Measurements from ENCODE around the gene SERAC1. TPM values are rescaled to one million over a fixed set of nuclear protein-coding genes. Genes with fewer than 3 reads are reported as not detected.

SERAC1 gene
- total and polyA plus RNA-seq, 2 donors from 2014 or later: 5.8 to 6.7 TPM

- Histone ChIP-seq H3K4me3 (ENCODE audit: low read length in 3 of 3) (no peak overlapping the region), H3K9ac (ENCODE audit: low read length in 3 of 3) (no peak overlapping the region), H3K27ac (ENCODE audit: low read depth in 2 of 2, low read length in 2 of 2) (no peak overlapping the region), H3K27me3 (ENCODE audit: control insufficient read depth, insufficient read depth, low read length) (no peaks in the 10 kb centered on the region), H3K36me3 (ENCODE audit: control insufficient read depth in 2 of 3, insufficient read depth in 3 of 3, low read length in 3 of 3) (peaks cover 0 to 7% (median 3%) of the 10 kb centered on the region in 3 donors), H3K4me1 (ENCODE audit: control insufficient read depth in 2 of 3, insufficient read depth in 2 of 3, low read depth in 1 of 3, low read length in 3 of 3) (no peaks in the 10 kb centered on the region), H3K9me3 (ENCODE audit: control insufficient read depth in 2 of 3, insufficient read depth in 1 of 3, low read length in 3 of 3) (no peaks in the 10 kb centered on the region)
- intact Hi-C loops (cut with DNase I): no loop called here
- DNase-seq (no peak), FAIRE-seq (no peak)
- no peak for TF ChIP-seq CTCF (IDR thresholded peaks at IDR 0.05; ENCODE audit: borderline replicate concordance, extremely low read depth, insufficient read depth)
Observed at GRCh38 chr6:158118886-158119285, 49.2 kb downstream of the SERAC1 start.

- no peak overlapping the region for H3K27ac ChIP-seq (ENCODE audit: low read depth in 2 of 2, low read length in 2 of 2)
- H3K9ac ChIP-seq (ENCODE audit: low read length in 3 of 3): no peak overlapping the region
- no peak for DNase-seq
- no peak for TF ChIP-seq CTCF (IDR thresholded peaks at IDR 0.05; ENCODE audit: borderline replicate concordance, extremely low read depth, insufficient read depth)
- H3K9me3 ChIP-seq (ENCODE audit: control insufficient read depth in 2 of 3, insufficient read depth in 1 of 3, low read length in 3 of 3): no peaks in the 10 kb centered on the region
- no peak for FAIRE-seq
- intact Hi-C loops (cut with DNase I): no loop called here
- no peaks in the 10 kb centered on the region for H3K4me1 ChIP-seq (ENCODE audit: control insufficient read depth in 2 of 3, insufficient read depth in 2 of 3, low read depth in 1 of 3, low read length in 3 of 3)
- H3K27me3 ChIP-seq (ENCODE audit: control insufficient read depth, insufficient read depth, low read length): no peaks in the 10 kb centered on the region
- peaks cover 0 to 9% (median 3%) of the 10 kb centered on the region in 3 donors for H3K36me3 ChIP-seq (ENCODE audit: control insufficient read depth in 2 of 3, insufficient read depth in 3 of 3, low read length in 3 of 3)
- H3K4me3 ChIP-seq (ENCODE audit: low read length in 3 of 3): no peak overlapping the region
Observed at GRCh38 chr6:158115508-158115907, 52.6 kb downstream of the SERAC1 start.

GRCh38 chr6:158115102-158115501 lies 53.0 kb downstream of the SERAC1 start:
- no peaks in the 10 kb centered on the region for H3K9me3 ChIP-seq (ENCODE audit: control insufficient read depth in 2 of 3, insufficient read depth in 1 of 3, low read length in 3 of 3)
- H3K9ac ChIP-seq (ENCODE audit: low read length in 3 of 3): no peak overlapping the region
- TF ChIP-seq CTCF (IDR thresholded peaks at IDR 0.05; ENCODE audit: borderline replicate concordance, extremely low read depth, insufficient read depth): no peak
- no peak overlapping the region for H3K27ac ChIP-seq (ENCODE audit: low read depth in 2 of 2, low read length in 2 of 2)
- FAIRE-seq (no peak), DNase-seq (no peak)
- H3K4me3 ChIP-seq (ENCODE audit: low read length in 3 of 3): no peak overlapping the region
- H3K4me1 ChIP-seq (ENCODE audit: control insufficient read depth in 2 of 3, insufficient read depth in 2 of 3, low read depth in 1 of 3, low read length in 3 of 3): no peaks in the 10 kb centered on the region
- H3K27me3 ChIP-seq (ENCODE audit: control insufficient read depth, insufficient read depth, low read length): no peaks in the 10 kb centered on the region
- intact Hi-C loops (cut with DNase I): no loop called here
- peaks cover 0 to 7% (median 3%) of the 10 kb centered on the region in 3 donors for H3K36me3 ChIP-seq (ENCODE audit: control insufficient read depth in 2 of 3, insufficient read depth in 3 of 3, low read length in 3 of 3)

GRCh38 chr6:158113802-158114201 lies 54.3 kb downstream of the SERAC1 start:
- intact Hi-C loops (cut with DNase I): no loop called here
- Histone ChIP-seq H3K4me3 (ENCODE audit: low read length in 3 of 3) (no peak overlapping the region), H3K36me3 (ENCODE audit: control insufficient read depth in 2 of 3, insufficient read depth in 3 of 3, low read length in 3 of 3) (peaks cover 0 to 10% (median 7%) of the 10 kb centered on the region in 3 donors), H3K4me1 (ENCODE audit: control insufficient read depth in 2 of 3, insufficient read depth in 2 of 3, low read depth in 1 of 3, low read length in 3 of 3) (no peaks in the 10 kb centered on the region), H3K27me3 (ENCODE audit: control insufficient read depth, insufficient read depth, low read length) (no peaks in the 10 kb centered on the region), H3K27ac (ENCODE audit: low read depth in 2 of 2, low read length in 2 of 2) (no peak overlapping the region), H3K9me3 (ENCODE audit: control insufficient read depth in 2 of 3, insufficient read depth in 1 of 3, low read length in 3 of 3) (no peaks in the 10 kb centered on the region), H3K9ac (ENCODE audit: low read length in 3 of 3) (no peak overlapping the region)
- no peak for TF ChIP-seq CTCF (IDR thresholded peaks at IDR 0.05; ENCODE audit: borderline replicate concordance, extremely low read depth, insufficient read depth)
- FAIRE-seq: no peak
- no peak for DNase-seq

All from kidney (tissue), 14 donors.